Retinal pigment epithelial cell (primary cell): ENCODE measurements around the gene NAA60.

Experiments used
- DNase-seq: peaks from one replicate; pipeline ENCODE4 v3.0.0-alpha.2; 2010; ENCODE audit warnings: low read depth
- H3K4me3 ChIP-seq: 2 replicates; pipeline ENCODE4 v1.5.1; 2011; ENCODE audit warnings: mild to moderate bottlenecking, low read length, control low read depth, moderate library complexity
- CTCF ChIP-seq: conservative IDR thresholded peaks from 2 replicates; pipeline ENCODE4 v1.5.1; 2011; ENCODE audit warnings: low read depth, low read length, control low read depth, inconsistent platforms

Gene NAA60

GRCh38 chr16:3488801-3489200 lies 45.3 kb downstream of the NAA60 start:
- H3K4me3 ChIP-seq, result no peak overlapping the region
- DNase-seq, result no peak
- no peak for TF ChIP-seq CTCF

- no peak overlapping the region for H3K4me3 ChIP-seq
- DNase-seq, result no peak
- TF ChIP-seq CTCF, result peak; percentile 10
These were observed 47.6 kb downstream of the NAA60 start for GRCh38 chr16:3490911-3491629.

GRCh38 chr16:3492356-3492755 lies 48.9 kb downstream of the NAA60 start:
- H3K4me3 ChIP-seq, result no peak overlapping the region
- DNase-seq, result no peak
- TF ChIP-seq CTCF, result no peak

GRCh38 chr16:3494386-3494973 lies 51.0 kb downstream of the NAA60 start:
- H3K4me3 ChIP-seq, result no peak overlapping the region
- DNase-seq, result no peak
- no peak for TF ChIP-seq CTCF

GRCh38 chr16:3495176-3495575 lies 51.7 kb downstream of the NAA60 start, which contains the start of gene C16orf90:
TSS of gene C16orf90 (minus strand) at chr16:3495489. CDS start at chr16:3495421, 68 bp downstream.
- H3K4me3 ChIP-seq, result no peak within 1 kb of the TSS
- no peak for TF ChIP-seq CTCF
- no peak for DNase-seq

- TF ChIP-seq CTCF, result no peak
- H3K4me3 ChIP-seq, result no peak overlapping the region
- DNase-seq, result no peak
These were observed 52.9 kb downstream of the NAA60 start for GRCh38 chr16:3496386-3496785.

GRCh38 chr16:3497771-3498170 lies 54.3 kb downstream of the NAA60 start:
- DNase-seq, result no peak
- no peak for TF ChIP-seq CTCF
- H3K4me3 ChIP-seq, result no peak overlapping the region
